ENCODE measurements around the gene PRMT5.

DNA sequence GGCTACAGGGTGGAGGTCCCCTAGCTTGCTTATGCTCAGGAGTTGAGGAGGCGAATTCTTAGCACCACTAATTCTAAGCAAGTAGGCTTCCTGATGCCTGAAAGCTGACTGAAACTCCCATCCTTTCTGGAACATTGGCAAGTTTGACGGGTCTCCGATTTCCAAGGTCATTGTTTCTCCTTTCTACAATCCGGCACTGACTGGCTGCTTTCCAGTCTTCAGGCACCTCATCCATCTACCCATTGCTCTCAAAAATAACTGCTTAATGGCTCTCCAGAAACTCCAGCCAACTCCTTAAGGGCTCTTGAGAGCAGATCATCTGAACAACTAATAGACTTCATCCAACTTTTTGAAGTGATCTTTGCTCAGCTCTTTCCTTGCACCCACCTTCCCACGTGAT is 32.8 kb downstream of the PRMT5 start:
- TF ChIP-seq POLR2A (IDR thresholded peaks at IDR 0.05; ENCODE audit: extremely low read depth, insufficient read length) = no peak
- no peak for TF ChIP-seq MYC (IDR thresholded peaks at IDR 0.05; ENCODE audit: low read depth, low read length)
- TF ChIP-seq, protein P1, sequence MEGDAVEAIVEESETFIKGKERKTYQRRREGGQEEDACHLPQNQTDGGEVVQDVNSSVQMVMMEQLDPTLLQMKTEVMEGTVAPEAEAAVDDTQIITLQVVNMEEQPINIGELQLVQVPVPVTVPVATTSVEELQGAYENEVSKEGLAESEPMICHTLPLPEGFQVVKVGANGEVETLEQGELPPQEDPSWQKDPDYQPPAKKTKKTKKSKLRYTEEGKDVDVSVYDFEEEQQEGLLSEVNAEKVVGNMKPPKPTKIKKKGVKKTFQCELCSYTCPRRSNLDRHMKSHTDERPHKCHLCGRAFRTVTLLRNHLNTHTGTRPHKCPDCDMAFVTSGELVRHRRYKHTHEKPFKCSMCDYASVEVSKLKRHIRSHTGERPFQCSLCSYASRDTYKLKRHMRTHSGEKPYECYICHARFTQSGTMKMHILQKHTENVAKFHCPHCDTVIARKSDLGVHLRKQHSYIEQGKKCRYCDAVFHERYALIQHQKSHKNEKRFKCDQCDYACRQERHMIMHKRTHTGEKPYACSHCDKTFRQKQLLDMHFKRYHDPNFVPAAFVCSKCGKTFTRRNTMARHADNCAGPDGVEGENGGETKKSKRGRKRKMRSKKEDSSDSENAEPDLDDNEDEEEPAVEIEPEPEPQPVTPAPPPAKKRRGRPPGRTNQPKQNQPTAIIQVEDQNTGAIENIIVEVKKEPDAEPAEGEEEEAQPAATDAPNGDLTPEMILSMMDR (IDR thresholded peaks at IDR 0.05; ENCODE audit: low read depth, low read length) = no peak

Measured in NB4 (cell line).